VCaP (cell line): ENCODE measurements around the gene BICD2.

ENCODE experiments used
- H3K27ac ChIP-seq: fragments of 450-650 bp; 2 replicates; pipeline ENCODE4 v1.5.1; 2017
- CTCF ChIP-seq: fragments of 450-650 bp; conservative IDR thresholded peaks from 2 replicates; pipeline ENCODE4 v1.5.1; 2017; ENCODE audit warnings: mild to moderate bottlenecking, moderate library complexity

Gene BICD2

GRCh38 chr9:92795598-92796336, 31.1 kb upstream of the BICD2 start:
- TF ChIP-seq CTCF: no peak
- no peak overlapping the region for H3K27ac ChIP-seq

GRCh38 chr9:92795000-92795399, 30.4 kb upstream of the BICD2 start:
- TF ChIP-seq CTCF: no peak
- H3K27ac ChIP-seq: no peak overlapping the region

GRCh38 chr9:92794426-92794825, 29.8 kb upstream of the BICD2 start:
- no peak overlapping the region for H3K27ac ChIP-seq
- no peak for TF ChIP-seq CTCF

- H3K27ac ChIP-seq: no peak overlapping the region
- peak; percentile 82 for TF ChIP-seq CTCF
Measured at GRCh38 chr9:92790542-92791527, 26.2 kb upstream of the BICD2 start.

GRCh38 chr9:92786298-92786697, 21.7 kb upstream of the BICD2 start:
- no peak overlapping the region for H3K27ac ChIP-seq
- TF ChIP-seq CTCF: no peak

- H3K27ac ChIP-seq: no peak overlapping the region
- no peak for TF ChIP-seq CTCF
Measured at GRCh38 chr9:92781899-92782298, 17.3 kb upstream of the BICD2 start.

- TF ChIP-seq CTCF: no peak
- no peak overlapping the region for H3K27ac ChIP-seq
Measured at GRCh38 chr9:92780206-92780605, 15.6 kb upstream of the BICD2 start.
